K562 (cell line): Measurements from ENCODE around the gene C1orf174. TPM values are rescaled to one million over a fixed set of nuclear protein-coding genes. Genes with fewer than 3 reads are reported as not detected.

Experiments
- FOXJ3 ChIP-seq: sonication (generic); formaldehyde crosslinking; IDR thresholded peaks from 2 replicates; pipeline ENCODE4 v1.4.0; 2020; ENCODE audit warnings: mild to moderate bottlenecking, missing genetic modification reagents
- GABPA ChIP-seq: fragments of 200-800 bp; sonication (Bioruptor generic); conservative IDR thresholded peaks from 2 replicates; pipeline ENCODE4 v1.6.1; 2016; ENCODE audit warnings: low read depth, missing genetic modification characterization, missing compliant biosample characterization
- RBM17 ChIP-seq: fragments of 200-400 bp; formaldehyde crosslinking; IDR thresholded peaks from 2 replicates; pipeline ENCODE4 v1.6.1; 2017; ENCODE audit warnings: low read depth, mild to moderate bottlenecking, low read length, borderline replicate concordance
- TBL1XR1 ChIP-seq, 2 experiments: IDR thresholded peaks; 2 replicates each; pipeline ENCODE4 v1.6.1; 2012; ENCODE audit warnings: improper control_type of control experiment in 2 of 2, low read length in 2 of 2, mild to moderate bottlenecking in 1 of 2
- TEAD2 ChIP-seq: fragments of 450-650 bp; IDR thresholded peaks from 2 replicates; pipeline ENCODE4 v1.6.1; 2016; ENCODE audit warnings: missing genetic modification characterization, control low read depth, missing compliant biosample characterization
- TEAD4 ChIP-seq, 2 experiments: sonication (generic) in 1 of 2; formaldehyde crosslinking in 1 of 2; IDR thresholded peaks; 2 replicates each; pipeline versions ENCODE4 v1.6.1 to v1.8.0; 2012 to 2022; ENCODE audit warnings: borderline replicate concordance in 1 of 2, inconsistent platforms in 1 of 2, low read length in 1 of 2, mild to moderate bottlenecking in 1 of 2, missing genetic modification reagents in 1 of 2
- ZFX ChIP-seq: sonication (generic); formaldehyde crosslinking; IDR thresholded peaks from 2 replicates; pipeline ENCODE4 v1.8.0; 2022; ENCODE audit warnings: mild to moderate bottlenecking, missing genetic modification reagents, moderate library complexity
- ZNF197 ChIP-seq: fragments of 200-800 bp; sonication (Bioruptor generic); IDR thresholded peaks from 2 replicates; pipeline ENCODE4 v1.6.1; 2016; ENCODE audit warnings: low read depth, missing genetic modification characterization, missing compliant biosample characterization
- ZNF408 ChIP-seq: fragments of 250-450 bp; sonication (Bioruptor Pico); IDR thresholded peaks from 2 replicates; pipeline ENCODE4 v1.4.0; 2020; ENCODE audit warnings: low read depth, mild to moderate bottlenecking, moderate library complexity
- ZNF780A ChIP-seq: fragments of 250-450 bp; sonication (Bioruptor Pico); IDR thresholded peaks from 2 replicates; pipeline ENCODE4 v1.5.0; 2021; ENCODE audit warnings: mild to moderate bottlenecking
- ZNF79 ChIP-seq: fragments of 250-450 bp; sonication (Bioruptor Pico); IDR thresholded peaks from 2 replicates; pipeline ENCODE4 v1.4.0; 2020; ENCODE audit warnings: low read depth, mild to moderate bottlenecking, moderate library complexity
- polyA plus RNA-seq, 8 experiments: library from polyadenylated mRNA; depleted of rRNA in 4 of 8; stranded (reverse) in 5 of 8; unstranded in 3 of 8; fragments of >200 nt; fragmentation: Nextera tagmentation in 2 of 8; fragmentation: Illumina TruSeq in 1 of 8; extraction: Ambion mirVana in 2 of 8; extraction: Trizol in 1 of 8; gene quantifications; 2 replicates each; pipeline versions ENCODE4 v1.2.1 to v1.2.3, GENCODE V29; 2011 to 2014; ENCODE audit warnings: inconsistent platforms in 1 of 8, missing spikeins in 1 of 8
- total RNA-seq, 7 experiments: library from RNA; depleted of rRNA in 6 of 7; stranded (reverse); fragments of >200 nt in 6 of 7; fragmentation: Illumina TruSeq in 2 of 7; extraction: Trizol in 2 of 7; gene quantifications; 2 replicates each; pipeline versions ENCODE4 v1.2.1 to v1.2.3, GENCODE V29; 2011 to 2021; ENCODE audit warnings: low replicate concordance in 1 of 7
- TF ChIP-seq, protein P1 (sequence below): IDR thresholded peaks from 2 replicates; pipeline ENCODE4 v1.6.1; 2011; ENCODE audit not compliant: insufficient read length; ENCODE audit errors: extremely low read depth
- TF ChIP-seq, protein P2 (sequence below): IDR thresholded peaks from 3 replicates; pipeline ENCODE4 v1.6.1; 2011; ENCODE audit warnings: borderline replicate concordance, mild to moderate bottlenecking, moderate library complexity; ENCODE audit not compliant: insufficient read length; ENCODE audit errors: extremely low read depth
- TF ChIP-seq, protein P3 (sequence below), 2 experiments: fragments of 450-650 bp; formaldehyde crosslinking in 1 of 2; IDR thresholded peaks; 2 replicates each; pipeline versions ENCODE4 v1.4.0 to v1.6.1; 2014 to 2020; ENCODE audit warnings: mild to moderate bottlenecking in 2 of 2, borderline replicate concordance in 1 of 2, low read depth in 1 of 2

The C1orf174 gene
- total and polyA plus RNA-seq, 9 of the 15 experiments (the other 6 are each of a cell fraction or from before 2014, with no cell fraction given), result 38.5 to 64.9 (median 45.4) TPM

DNA sequence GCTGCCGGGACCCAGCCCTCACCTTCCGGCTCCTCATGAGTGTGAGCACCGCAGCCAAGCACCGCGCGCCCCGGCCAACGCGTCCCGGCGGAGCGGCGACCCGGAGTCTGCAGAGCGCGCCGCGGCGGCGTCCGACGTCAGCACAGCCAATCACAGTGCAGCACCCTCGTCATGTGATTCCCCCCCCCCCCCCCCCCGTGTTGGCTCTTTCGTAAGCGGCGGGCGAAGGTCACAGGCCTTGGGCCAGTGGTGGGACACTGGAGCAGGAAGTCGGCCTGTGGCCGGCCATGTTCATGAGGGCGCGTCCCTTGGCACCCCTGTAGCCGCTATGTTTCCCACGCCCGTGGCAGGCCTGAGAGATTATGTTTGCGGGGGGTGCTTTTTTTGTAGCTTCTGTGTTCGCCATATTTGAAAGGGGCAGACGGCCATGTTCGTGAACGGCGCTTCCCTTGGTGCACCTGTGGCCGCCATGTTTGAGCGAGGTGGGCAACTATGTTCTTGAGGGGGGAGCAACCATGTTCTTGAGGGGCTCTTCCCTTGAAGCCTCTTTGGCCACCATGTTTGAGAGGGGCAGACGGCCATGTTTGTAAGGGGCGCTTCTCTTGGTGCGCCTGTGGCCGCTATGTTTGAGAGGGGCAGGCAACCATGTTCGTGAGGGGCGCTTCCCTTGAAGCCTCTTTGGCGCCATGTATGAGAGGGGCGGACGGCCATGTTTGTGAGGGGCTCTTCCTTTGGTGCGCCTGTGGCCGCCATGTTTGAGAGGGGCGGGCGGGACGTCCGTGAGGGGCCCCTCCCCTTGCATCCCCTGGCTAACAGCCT lies at the start of gene C1orf174 (continued):
- TF ChIP-seq GABPA (peak; percentile 84), ZNF780A (CRISPR knock-in tag) (no peak), RBM17 (no peak), FOXJ3 (no peak), TEAD4 (IDR thresholded peaks at IDR 0.05; ENCODE audit: low read length) (no peak; the same call in 1 of the 2 replicates), TEAD4 (CRISPR knock-in tag; IDR thresholded peaks at IDR 0.05; ENCODE audit: borderline replicate concordance) (no peak), TEAD2 (peak; percentile 80), TBL1XR1 (IDR thresholded peaks at IDR 0.05; ENCODE audit: low read length in 2 of 2) (peak in 1 of 2 experiments; percentile 20; a peak in 1 of 4 replicates), ZFX (CRISPR knock-in tag) (peak; percentile 97), ZNF79 (CRISPR knock-in tag) (peak; percentile 51), ZNF408 (CRISPR knock-in tag) (no peak), ZNF197 (CRISPR knock-in tag) (peak; percentile 99)
- TF ChIP-seq, protein P1, sequence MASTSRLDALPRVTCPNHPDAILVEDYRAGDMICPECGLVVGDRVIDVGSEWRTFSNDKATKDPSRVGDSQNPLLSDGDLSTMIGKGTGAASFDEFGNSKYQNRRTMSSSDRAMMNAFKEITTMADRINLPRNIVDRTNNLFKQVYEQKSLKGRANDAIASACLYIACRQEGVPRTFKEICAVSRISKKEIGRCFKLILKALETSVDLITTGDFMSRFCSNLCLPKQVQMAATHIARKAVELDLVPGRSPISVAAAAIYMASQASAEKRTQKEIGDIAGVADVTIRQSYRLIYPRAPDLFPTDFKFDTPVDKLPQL, result no peak
- TF ChIP-seq, protein P2, sequence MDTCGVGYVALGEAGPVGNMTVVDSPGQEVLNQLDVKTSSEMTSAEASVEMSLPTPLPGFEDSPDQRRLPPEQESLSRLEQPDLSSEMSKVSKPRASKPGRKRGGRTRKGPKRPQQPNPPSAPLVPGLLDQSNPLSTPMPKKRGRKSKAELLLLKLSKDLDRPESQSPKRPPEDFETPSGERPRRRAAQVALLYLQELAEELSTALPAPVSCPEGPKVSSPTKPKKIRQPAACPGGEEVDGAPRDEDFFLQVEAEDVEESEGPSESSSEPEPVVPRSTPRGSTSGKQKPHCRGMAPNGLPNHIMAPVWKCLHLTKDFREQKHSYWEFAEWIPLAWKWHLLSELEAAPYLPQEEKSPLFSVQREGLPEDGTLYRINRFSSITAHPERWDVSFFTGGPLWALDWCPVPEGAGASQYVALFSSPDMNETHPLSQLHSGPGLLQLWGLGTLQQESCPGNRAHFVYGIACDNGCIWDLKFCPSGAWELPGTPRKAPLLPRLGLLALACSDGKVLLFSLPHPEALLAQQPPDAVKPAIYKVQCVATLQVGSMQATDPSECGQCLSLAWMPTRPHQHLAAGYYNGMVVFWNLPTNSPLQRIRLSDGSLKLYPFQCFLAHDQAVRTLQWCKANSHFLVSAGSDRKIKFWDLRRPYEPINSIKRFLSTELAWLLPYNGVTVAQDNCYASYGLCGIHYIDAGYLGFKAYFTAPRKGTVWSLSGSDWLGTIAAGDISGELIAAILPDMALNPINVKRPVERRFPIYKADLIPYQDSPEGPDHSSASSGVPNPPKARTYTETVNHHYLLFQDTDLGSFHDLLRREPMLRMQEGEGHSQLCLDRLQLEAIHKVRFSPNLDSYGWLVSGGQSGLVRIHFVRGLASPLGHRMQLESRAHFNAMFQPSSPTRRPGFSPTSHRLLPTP, result no peak
- TF ChIP-seq, protein P3, sequence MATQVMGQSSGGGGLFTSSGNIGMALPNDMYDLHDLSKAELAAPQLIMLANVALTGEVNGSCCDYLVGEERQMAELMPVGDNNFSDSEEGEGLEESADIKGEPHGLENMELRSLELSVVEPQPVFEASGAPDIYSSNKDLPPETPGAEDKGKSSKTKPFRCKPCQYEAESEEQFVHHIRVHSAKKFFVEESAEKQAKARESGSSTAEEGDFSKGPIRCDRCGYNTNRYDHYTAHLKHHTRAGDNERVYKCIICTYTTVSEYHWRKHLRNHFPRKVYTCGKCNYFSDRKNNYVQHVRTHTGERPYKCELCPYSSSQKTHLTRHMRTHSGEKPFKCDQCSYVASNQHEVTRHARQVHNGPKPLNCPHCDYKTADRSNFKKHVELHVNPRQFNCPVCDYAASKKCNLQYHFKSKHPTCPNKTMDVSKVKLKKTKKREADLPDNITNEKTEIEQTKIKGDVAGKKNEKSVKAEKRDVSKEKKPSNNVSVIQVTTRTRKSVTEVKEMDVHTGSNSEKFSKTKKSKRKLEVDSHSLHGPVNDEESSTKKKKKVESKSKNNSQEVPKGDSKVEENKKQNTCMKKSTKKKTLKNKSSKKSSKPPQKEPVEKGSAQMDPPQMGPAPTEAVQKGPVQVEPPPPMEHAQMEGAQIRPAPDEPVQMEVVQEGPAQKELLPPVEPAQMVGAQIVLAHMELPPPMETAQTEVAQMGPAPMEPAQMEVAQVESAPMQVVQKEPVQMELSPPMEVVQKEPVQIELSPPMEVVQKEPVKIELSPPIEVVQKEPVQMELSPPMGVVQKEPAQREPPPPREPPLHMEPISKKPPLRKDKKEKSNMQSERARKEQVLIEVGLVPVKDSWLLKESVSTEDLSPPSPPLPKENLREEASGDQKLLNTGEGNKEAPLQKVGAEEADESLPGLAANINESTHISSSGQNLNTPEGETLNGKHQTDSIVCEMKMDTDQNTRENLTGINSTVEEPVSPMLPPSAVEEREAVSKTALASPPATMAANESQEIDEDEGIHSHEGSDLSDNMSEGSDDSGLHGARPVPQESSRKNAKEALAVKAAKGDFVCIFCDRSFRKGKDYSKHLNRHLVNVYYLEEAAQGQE (IDR thresholded peaks at IDR 0.05; ENCODE audit: borderline replicate concordance), result peak; percentile 33
- TF ChIP-seq, protein P3 (CRISPR knock-in tag; IDR thresholded peaks at IDR 0.05; ENCODE audit: low read depth), result peak; percentile 12; the same call in 1 of the 2 replicates
